Vagina (tissue), 2 donors: ENCODE data around the gene FOLR3. TPM values are rescaled to one million over a fixed set of nuclear protein-coding genes. Genes with fewer than 3 reads are reported as not detected.

Experiments used
- DNase-seq, 2 donors: peaks; one replicate each; pipeline ENCODE4 v3.0.0-alpha.2; 2017; ENCODE audit errors: extremely low spot score in 2 of 2
- H3K27ac ChIP-seq: fragments of 200-600 bp; sonication (generic); one replicate; pipeline ENCODE4 v1.5.1; 2019
- H3K27me3 ChIP-seq: fragments of 200-600 bp; sonication (generic); one replicate; pipeline ENCODE4 v1.5.1; 2019
- H3K36me3 ChIP-seq, 2 donors: fragments of 200-600 bp; sonication (generic); one replicate each; pipeline ENCODE4 v1.5.1; 2017 to 2019
- H3K4me1 ChIP-seq: fragments of 200-600 bp; sonication (generic); one replicate; pipeline ENCODE4 v1.5.1; 2019
- H3K4me3 ChIP-seq, 2 donors: fragments of 200-600 bp; sonication (generic); 1 replicate in 1 of 2; 2 replicates in 1 of 2; pipeline ENCODE4 v1.5.1; 2016 to 2019
- H3K9me3 ChIP-seq: fragments of 200-600 bp; sonication (generic); one replicate; pipeline ENCODE4 v1.5.1; 2019
- CTCF ChIP-seq, 3 experiments: fragments of 450-650 bp in 2 of 3; fragments of 200-600 bp in 1 of 3; sonication (generic) in 1 of 3; IDR thresholded peaks; one replicate each; pipeline ENCODE4 v1.5.1; 2017 to 2019; ENCODE audit warnings: antibody characterized with exemption in 3 of 3, mild to moderate bottlenecking in 2 of 3, moderate library complexity in 2 of 3
- POLR2A ChIP-seq, 2 donors: fragments of 450-650 bp; IDR thresholded peaks; one replicate each; pipeline ENCODE4 v1.6.1; 2017; ENCODE audit warnings: antibody characterized with exemption in 2 of 2, mild to moderate bottlenecking in 2 of 2, moderate library complexity in 2 of 2
- POLR2AphosphoS5 ChIP-seq, 2 donors: sonication (generic); formaldehyde crosslinking; IDR thresholded peaks; one replicate each; pipeline ENCODE4 v1.9.0; 2017; ENCODE audit warnings: antibody characterized with exemption in 2 of 2, mild to moderate bottlenecking in 2 of 2, low read depth in 1 of 2; ENCODE audit not compliant: insufficient read depth in 1 of 2
- intact Hi-C: fragments of 100-400 bp; cut with DNase I; formaldehyde crosslinking; loops from one replicate; pipeline ENCODE4 v1.15.1; 2023
- total RNA-seq: library from RNA; depleted of rRNA; stranded (reverse); fragments of >200 nt; gene quantifications from one replicate; pipeline ENCODE4 v1.2.3, GENCODE V29; 2016

Gene FOLR3
- total RNA-seq, 1 donor from 2014 or later = not detected

GRCh38 chr11:72102162-72102561 lies 33.4 kb upstream of the FOLR3 start:
- no peak for DNase-seq
- TF ChIP-seq POLR2AphosphoS5 (IDR thresholded peaks at IDR 0.05; ENCODE audit: insufficient read depth in 1 of 2, low read depth in 1 of 2) = no peak
- TF ChIP-seq CTCF (IDR thresholded peaks at IDR 0.05) = no peak
- TF ChIP-seq POLR2A (IDR thresholded peaks at IDR 0.05) = no peak
- Histone ChIP-seq H3K27ac (peak overlapping the region; percentile 93), H3K4me1 (peaks cover 44% of the 10 kb centered on the region), H3K9me3 (no peaks in the 10 kb centered on the region), H3K27me3 (no peaks in the 10 kb centered on the region), H3K36me3 (peaks cover 0 to 21% of the 10 kb centered on the region in 2 donors), H3K4me3 (peak overlapping the region; percentile 64 to 91)
- intact Hi-C loops = no loop called here

- DNase-seq = no peak
- Histone ChIP-seq H3K4me3 (peak overlapping the region; percentile 64 to 91), H3K27ac (peak overlapping the region; percentile 93), H3K4me1 (peaks cover 44% of the 10 kb centered on the region), H3K27me3 (no peaks in the 10 kb centered on the region), H3K36me3 (peaks cover 0 to 17% of the 10 kb centered on the region in 2 donors), H3K9me3 (no peaks in the 10 kb centered on the region)
- intact Hi-C loops = no loop called here
- TF ChIP-seq POLR2AphosphoS5 (IDR thresholded peaks at IDR 0.05; ENCODE audit: insufficient read depth in 1 of 2, low read depth in 1 of 2) = no peak
- no peak for TF ChIP-seq POLR2A (IDR thresholded peaks at IDR 0.05)
- no peak for TF ChIP-seq CTCF (IDR thresholded peaks at IDR 0.05)
Measured at GRCh38 chr11:72102631-72102945, 32.9 kb upstream of the FOLR3 start.

DNA sequence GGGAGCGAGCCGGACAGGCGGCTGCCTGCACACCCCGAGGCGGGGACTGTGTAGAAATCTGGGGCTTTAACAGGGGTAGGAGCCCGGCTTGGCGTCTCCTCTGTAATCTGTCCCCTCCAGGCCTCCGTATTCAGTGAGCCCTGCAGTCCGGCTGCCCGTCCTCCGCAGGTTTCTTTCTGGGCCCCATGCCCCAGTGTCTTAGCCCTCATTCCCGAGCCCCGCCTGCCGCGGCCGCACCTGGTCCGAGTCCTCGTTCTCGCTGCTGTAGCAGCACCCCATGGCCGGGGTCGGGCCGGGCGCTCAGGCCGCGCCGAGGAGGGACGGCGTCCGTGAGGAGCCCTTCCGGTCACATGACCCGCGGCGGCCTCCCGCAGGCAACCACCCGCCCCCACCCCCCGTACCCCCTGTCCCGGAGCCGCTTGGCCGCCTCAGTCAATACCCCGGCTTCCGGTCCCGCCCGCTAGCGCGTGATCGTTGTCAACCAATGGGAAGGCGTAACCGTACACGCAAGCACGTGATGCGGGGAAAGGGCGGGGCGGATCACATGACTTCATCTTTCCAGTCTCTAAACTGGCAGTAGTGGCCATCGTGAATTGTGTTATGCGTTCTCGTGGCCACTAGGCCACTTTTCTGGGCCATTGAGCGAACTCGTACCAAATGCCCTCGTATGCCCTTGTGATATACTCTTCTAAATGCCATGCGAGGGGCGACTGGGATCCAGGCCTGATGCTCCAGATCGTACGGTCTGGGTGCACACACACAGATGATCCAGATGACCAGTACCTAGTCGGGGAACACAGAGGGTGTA lies 32.4 kb upstream of the FOLR3 start, which contains the start of gene LAMTOR1:
LAMTOR1 (minus strand) TSS at position 352 of the 808 bp plus-strand sequence; CDS start at position 279, 73 bp downstream.
- intact Hi-C loops = no loop called here
- peak within 1 kb of the TSS; percentile 93 for H3K27ac ChIP-seq
- H3K4me1 ChIP-seq = peaks cover 44% of the 10 kb centered on the region
- peaks cover 0 to 12% of the 10 kb centered on the region in 2 donors for H3K36me3 ChIP-seq
- TF ChIP-seq POLR2A (IDR thresholded peaks at IDR 0.05) = no peak
- peak; percentile 94 to 96 for TF ChIP-seq POLR2AphosphoS5 (IDR thresholded peaks at IDR 0.05; ENCODE audit: insufficient read depth in 1 of 2, low read depth in 1 of 2)
- peak in 2 of 3 experiments; percentile 23 to 59 for TF ChIP-seq CTCF (IDR thresholded peaks at IDR 0.05)
- peak; percentile 99 for DNase-seq
- no peaks in the 10 kb centered on the region for H3K9me3 ChIP-seq
- peak within 1 kb of the TSS; percentile 64 to 91 for H3K4me3 ChIP-seq
- no peaks in the 10 kb centered on the region for H3K27me3 ChIP-seq

DNA sequence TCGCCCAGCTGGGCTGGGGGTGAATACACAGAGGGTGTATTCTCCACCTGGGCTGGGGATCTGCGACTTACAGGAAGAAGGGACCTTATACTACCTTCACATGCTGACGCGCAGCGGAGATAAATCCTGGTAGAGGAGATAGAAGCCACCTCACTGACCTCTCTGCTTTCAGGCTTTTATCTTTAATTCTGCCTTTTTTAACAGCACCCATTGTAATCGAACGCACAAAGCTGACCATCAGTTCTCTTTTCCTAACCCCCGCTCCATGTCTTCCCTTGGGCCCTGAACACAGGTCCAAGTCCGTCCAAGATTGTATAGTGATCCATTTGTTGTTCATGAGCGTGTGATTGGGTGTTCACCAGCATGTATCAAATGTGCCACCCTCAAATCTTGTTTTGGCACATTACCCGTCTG lies 31.8 kb upstream of the FOLR3 start:
- Histone ChIP-seq H3K27ac (peak overlapping the region; percentile 93), H3K36me3 (peaks cover 0 to 11% of the 10 kb centered on the region in 2 donors), H3K9me3 (no peaks in the 10 kb centered on the region), H3K27me3 (no peaks in the 10 kb centered on the region), H3K4me3 (peak overlapping the region; percentile 64 to 91), H3K4me1 (peaks cover 44% of the 10 kb centered on the region)
- no peak for DNase-seq
- no peak for TF ChIP-seq POLR2A (IDR thresholded peaks at IDR 0.05)
- no peak for TF ChIP-seq CTCF (IDR thresholded peaks at IDR 0.05)
- no peak for TF ChIP-seq POLR2AphosphoS5 (IDR thresholded peaks at IDR 0.05; ENCODE audit: insufficient read depth in 1 of 2, low read depth in 1 of 2)
- intact Hi-C loops = no loop called here

DNA sequence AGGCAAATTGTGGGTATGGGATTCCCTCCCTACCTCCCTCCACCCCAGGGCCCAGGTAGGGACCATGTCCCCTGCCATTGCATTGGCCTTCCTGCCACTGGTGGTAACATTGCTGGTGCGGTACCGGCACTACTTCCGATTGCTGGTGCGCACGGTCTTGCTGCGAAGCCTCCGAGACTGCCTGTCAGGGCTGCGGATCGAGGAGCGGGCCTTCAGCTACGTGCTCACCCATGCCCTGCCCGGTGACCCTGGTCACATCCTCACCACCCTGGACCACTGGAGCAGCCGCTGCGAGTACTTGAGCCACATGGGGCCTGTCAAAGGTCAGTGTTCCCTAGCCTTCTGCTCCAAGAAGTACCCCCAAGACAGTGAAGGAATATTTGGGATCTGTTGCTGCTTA lies 29.6 kb upstream of the FOLR3 start, which contains the start of gene TOMT:
TOMT (plus strand) TSS at position 37 of the 400 bp plus-strand sequence; CDS start at position 65, 28 bp downstream.
- H3K4me1 ChIP-seq = peaks cover 24% of the 10 kb centered on the region
- no peak within 1 kb of the TSS for H3K27ac ChIP-seq
- H3K9me3 ChIP-seq = no peaks in the 10 kb centered on the region
- TF ChIP-seq POLR2AphosphoS5 (IDR thresholded peaks at IDR 0.05; ENCODE audit: insufficient read depth in 1 of 2, low read depth in 1 of 2) = no peak
- no peak for TF ChIP-seq CTCF (IDR thresholded peaks at IDR 0.05)
- TF ChIP-seq POLR2A (IDR thresholded peaks at IDR 0.05) = no peak
- no peak for DNase-seq
- H3K27me3 ChIP-seq = no peaks in the 10 kb centered on the region
- no peak within 1 kb of the TSS for H3K4me3 ChIP-seq
- intact Hi-C loops = no loop called here
- peaks cover 0 to 6% of the 10 kb centered on the region in 2 donors for H3K36me3 ChIP-seq
